Measurements from ENCODE around the gene DLK1. TPM values are rescaled to one million over a fixed set of nuclear protein-coding genes. Genes with fewer than 3 reads are reported as not detected.

The DLK1 gene
- total RNA-seq, 1 experiment from 2014 or later = 3.3 TPM

DNA sequence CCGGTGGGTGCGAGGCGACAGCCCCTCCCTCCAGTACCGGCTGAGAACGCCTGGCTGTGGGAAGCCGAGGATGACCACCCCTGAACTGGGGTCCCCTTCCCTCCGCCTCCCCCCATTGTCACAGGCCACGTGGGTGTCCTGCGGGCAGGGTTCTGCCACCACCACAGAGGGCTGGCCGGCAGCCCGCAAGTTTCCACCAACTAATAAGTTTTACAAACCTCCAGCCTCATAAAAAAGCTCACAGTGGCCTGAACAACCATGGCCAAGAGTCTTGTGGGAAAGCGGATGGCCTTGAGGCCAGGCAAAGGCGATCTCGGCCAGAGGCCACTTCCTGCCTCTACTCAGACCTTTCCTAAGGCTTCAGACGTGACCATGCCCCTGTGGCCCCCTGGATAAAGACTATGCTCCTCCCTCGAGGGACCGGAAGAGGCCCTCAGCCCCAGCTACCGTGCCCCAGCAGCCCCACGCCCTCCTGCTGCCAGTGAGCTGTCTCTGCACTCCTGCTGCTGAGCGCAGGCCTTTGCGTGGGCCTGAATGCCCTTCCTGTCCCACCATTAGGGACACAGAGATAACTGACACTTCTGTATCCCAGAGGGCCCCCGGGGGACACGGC lies 46.1 kb upstream of the DLK1 start:
- CTCF ChIA-PET = no interaction called here
- no peak overlapping the region for H3K4me3 Mint-ChIP-seq
- POLR2A ChIA-PET = no interaction called here
- no peak for TF ChIP-seq NFATC4 (CRISPR knock-in tag; IDR thresholded peaks at IDR 0.05)
- TF ChIP-seq ATF1 (CRISPR knock-in tag; IDR thresholded peaks at IDR 0.05) = no peak
- peaks cover 4% of the 10 kb centered on the region for H3K9me3 Mint-ChIP-seq
- H3K4me1 Mint-ChIP-seq = 0 out of 2 replicates have a peak, but pooled peaks cover 3% of the 10 kb centered on the region
- no peaks in the 10 kb centered on the region for H3K27me3 Mint-ChIP-seq (ENCODE audit: low read depth)
- no peak for DNase-seq (ENCODE audit: low spot score)
- no peaks in the 10 kb centered on the region for H3K36me3 Mint-ChIP-seq
- ATAC-seq = no peak
- no peak overlapping the region for H3K27ac Mint-ChIP-seq

DNA sequence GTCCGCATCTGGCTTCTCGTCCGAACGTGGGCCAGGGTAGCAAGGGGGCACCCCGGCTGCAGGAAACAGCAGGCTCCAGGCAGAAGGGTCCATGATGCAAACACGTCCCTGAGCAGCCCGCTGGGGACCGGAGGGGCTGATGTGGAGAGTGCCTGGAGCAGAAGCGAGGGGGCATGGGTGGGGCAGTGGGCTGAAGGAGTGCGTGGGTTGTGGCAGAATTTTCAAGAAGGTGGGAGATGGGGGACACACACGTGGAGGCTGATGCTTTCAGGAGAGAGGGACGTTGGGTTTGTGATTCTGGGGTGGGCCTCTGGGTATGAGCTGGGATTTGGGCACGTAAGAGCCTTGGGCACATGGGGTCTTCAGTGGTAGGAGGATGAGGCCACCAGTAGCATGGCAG lies 45.6 kb upstream of the DLK1 start:
- CTCF ChIA-PET = no interaction called here
- POLR2A ChIA-PET = interaction anchor here (0.5 kb wide), 1 partner anchor 129 kb away, joined by 3 read pairs; no protein-coding TSS in a partner anchor
- H3K4me1 Mint-ChIP-seq = 0 out of 2 replicates have a peak, but pooled peaks cover 3% of the 10 kb centered on the region
- H3K27ac Mint-ChIP-seq = no peak overlapping the region
- H3K36me3 Mint-ChIP-seq = no peaks in the 10 kb centered on the region
- peaks cover 4% of the 10 kb centered on the region for H3K9me3 Mint-ChIP-seq
- TF ChIP-seq ZNF416 (CRISPR knock-in tag; IDR thresholded peaks at IDR 0.05) = no peak
- no peak for TF ChIP-seq ZNF232 (CRISPR knock-in tag; IDR thresholded peaks at IDR 0.05)
- no peak for TF ChIP-seq TP53 (CRISPR knock-in tag; IDR thresholded peaks at IDR 0.05)
- TF ChIP-seq, protein P1, sequence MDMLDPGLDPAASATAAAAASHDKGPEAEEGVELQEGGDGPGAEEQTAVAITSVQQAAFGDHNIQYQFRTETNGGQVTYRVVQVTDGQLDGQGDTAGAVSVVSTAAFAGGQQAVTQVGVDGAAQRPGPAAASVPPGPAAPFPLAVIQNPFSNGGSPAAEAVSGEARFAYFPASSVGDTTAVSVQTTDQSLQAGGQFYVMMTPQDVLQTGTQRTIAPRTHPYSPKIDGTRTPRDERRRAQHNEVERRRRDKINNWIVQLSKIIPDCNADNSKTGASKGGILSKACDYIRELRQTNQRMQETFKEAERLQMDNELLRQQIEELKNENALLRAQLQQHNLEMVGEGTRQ (CRISPR knock-in tag; IDR thresholded peaks at IDR 0.05) = no peak
- TF ChIP-seq, protein P2, sequence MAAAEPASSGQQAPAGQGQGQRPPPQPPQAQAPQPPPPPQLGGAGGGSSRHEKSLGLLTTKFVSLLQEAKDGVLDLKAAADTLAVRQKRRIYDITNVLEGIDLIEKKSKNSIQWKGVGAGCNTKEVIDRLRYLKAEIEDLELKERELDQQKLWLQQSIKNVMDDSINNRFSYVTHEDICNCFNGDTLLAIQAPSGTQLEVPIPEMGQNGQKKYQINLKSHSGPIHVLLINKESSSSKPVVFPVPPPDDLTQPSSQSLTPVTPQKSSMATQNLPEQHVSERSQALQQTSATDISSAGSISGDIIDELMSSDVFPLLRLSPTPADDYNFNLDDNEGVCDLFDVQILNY (CRISPR knock-in tag; IDR thresholded peaks at IDR 0.05) = no peak
- H3K4me3 Mint-ChIP-seq = no peak overlapping the region
- no peak for ATAC-seq
- no peak for DNase-seq (ENCODE audit: low spot score)
- H3K27me3 Mint-ChIP-seq (ENCODE audit: low read depth) = no peaks in the 10 kb centered on the region

DNA sequence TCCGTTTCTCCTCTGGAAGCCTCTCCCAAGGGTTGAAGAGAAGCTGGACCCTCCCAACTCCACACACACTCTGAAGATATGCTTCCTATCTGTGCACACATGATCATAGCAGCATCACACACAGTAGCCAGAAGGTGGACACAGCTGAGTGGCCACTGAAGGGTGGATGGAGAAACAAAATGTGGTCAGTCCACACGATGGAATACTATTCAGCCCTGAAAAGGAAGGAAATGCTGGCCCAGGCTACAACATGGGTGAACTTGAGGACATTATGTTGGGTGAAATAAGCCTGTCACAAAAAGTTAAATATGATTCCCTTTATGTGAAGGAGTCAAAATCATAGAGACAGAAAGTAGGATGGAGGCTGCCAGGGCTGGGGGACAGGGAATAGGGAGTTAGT lies 43.9 kb upstream of the DLK1 start:
- DNase-seq (ENCODE audit: low spot score) (no peak), ATAC-seq (no peak)
- H3K9me3 Mint-ChIP-seq = peaks cover 4% of the 10 kb centered on the region
- no peaks in the 10 kb centered on the region for H3K4me1 Mint-ChIP-seq
- no peaks in the 10 kb centered on the region for H3K36me3 Mint-ChIP-seq
- no peak overlapping the region for H3K27ac Mint-ChIP-seq
- POLR2A ChIA-PET = no interaction called here
- no peak overlapping the region for H3K4me3 Mint-ChIP-seq
- TF ChIP-seq GRHL2 (CRISPR knock-in tag; IDR thresholded peaks at IDR 0.05; ENCODE audit: insufficient replicate concordance, severe bottlenecking) (no peak), NR1H2 (CRISPR knock-in tag; IDR thresholded peaks at IDR 0.05) (no peak)
- TF ChIP-seq, protein P3, sequence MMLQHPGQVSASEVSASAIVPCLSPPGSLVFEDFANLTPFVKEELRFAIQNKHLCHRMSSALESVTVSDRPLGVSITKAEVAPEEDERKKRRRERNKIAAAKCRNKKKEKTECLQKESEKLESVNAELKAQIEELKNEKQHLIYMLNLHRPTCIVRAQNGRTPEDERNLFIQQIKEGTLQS (CRISPR knock-in tag; conservative IDR thresholded peaks at IDR 0.05) = no peak
- TF ChIP-seq, protein P4, sequence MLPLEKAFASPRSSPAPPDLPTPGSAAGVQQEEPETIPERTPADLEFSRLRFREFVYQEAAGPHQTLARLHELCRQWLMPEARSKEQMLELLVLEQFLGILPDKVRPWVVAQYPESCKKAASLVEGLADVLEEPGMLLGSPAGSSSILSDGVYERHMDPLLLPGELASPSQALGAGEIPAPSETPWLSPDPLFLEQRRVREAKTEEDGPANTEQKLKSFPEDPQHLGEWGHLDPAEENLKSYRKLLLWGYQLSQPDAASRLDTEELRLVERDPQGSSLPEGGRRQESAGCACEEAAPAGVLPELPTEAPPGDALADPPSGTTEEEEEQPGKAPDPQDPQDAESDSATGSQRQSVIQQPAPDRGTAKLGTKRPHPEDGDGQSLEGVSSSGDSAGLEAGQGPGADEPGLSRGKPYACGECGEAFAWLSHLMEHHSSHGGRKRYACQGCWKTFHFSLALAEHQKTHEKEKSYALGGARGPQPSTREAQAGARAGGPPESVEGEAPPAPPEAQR (CRISPR knock-in tag; IDR thresholded peaks at IDR 0.05) = no peak
- CTCF ChIA-PET = interaction anchor here (0.9 kb wide), 1 partner anchor 27 kb away, joined by 3 read pairs; no protein-coding TSS in a partner anchor
- no peaks in the 10 kb centered on the region for H3K27me3 Mint-ChIP-seq (ENCODE audit: low read depth)

DNA sequence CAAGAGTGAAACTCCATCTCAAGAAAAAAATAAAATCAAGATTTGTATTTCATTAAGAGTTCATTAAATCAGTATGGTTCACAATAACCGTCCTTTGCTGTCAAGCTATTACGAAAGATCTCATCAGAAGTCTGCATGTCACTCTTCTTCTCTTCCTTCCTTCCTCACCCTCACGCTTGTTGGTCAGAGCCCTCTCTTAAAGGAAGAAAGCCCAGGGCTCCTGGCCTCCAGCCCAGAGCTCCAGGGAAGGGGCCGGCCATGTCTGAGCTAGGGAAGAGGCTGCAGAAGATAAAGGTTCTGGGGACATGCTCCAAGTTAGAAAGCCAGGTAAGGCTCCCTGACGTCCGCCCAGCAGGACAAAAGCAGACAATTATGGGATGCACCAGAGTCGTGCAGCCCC lies 43.1 kb upstream of the DLK1 start:
- no peaks in the 10 kb centered on the region for H3K36me3 Mint-ChIP-seq
- DNase-seq (ENCODE audit: low spot score) (no peak), ATAC-seq (no peak)
- no peaks in the 10 kb centered on the region for H3K4me1 Mint-ChIP-seq
- CTCF ChIA-PET = no interaction called here
- peaks cover 4% of the 10 kb centered on the region for H3K9me3 Mint-ChIP-seq
- H3K4me3 Mint-ChIP-seq = no peak overlapping the region
- no peaks in the 10 kb centered on the region for H3K27me3 Mint-ChIP-seq (ENCODE audit: low read depth)
- no peak overlapping the region for H3K27ac Mint-ChIP-seq
- POLR2A ChIA-PET = no interaction called here
- TF ChIP-seq SP1 (CRISPR knock-in tag; conservative IDR thresholded peaks at IDR 0.05) (no peak), ZNF416 (CRISPR knock-in tag; IDR thresholded peaks at IDR 0.05) (no peak), GRHL2 (CRISPR knock-in tag; IDR thresholded peaks at IDR 0.05; ENCODE audit: insufficient replicate concordance, severe bottlenecking) (no peak), PRRX2 (CRISPR knock-in tag; IDR thresholded peaks at IDR 0.05) (no peak), RELA (CRISPR knock-in tag; IDR thresholded peaks at IDR 0.05; ENCODE audit: borderline replicate concordance) (no peak), NR2C2 (CRISPR knock-in tag; IDR thresholded peaks at IDR 0.05) (no peak), GTF2I (CRISPR knock-in tag; conservative IDR thresholded peaks at IDR 0.05) (no peak), FOXK1 (CRISPR knock-in tag; IDR thresholded peaks at IDR 0.05) (no peak), JUN (CRISPR knock-in tag; IDR thresholded peaks at IDR 0.05) (no peak)
- TF ChIP-seq, protein P5, sequence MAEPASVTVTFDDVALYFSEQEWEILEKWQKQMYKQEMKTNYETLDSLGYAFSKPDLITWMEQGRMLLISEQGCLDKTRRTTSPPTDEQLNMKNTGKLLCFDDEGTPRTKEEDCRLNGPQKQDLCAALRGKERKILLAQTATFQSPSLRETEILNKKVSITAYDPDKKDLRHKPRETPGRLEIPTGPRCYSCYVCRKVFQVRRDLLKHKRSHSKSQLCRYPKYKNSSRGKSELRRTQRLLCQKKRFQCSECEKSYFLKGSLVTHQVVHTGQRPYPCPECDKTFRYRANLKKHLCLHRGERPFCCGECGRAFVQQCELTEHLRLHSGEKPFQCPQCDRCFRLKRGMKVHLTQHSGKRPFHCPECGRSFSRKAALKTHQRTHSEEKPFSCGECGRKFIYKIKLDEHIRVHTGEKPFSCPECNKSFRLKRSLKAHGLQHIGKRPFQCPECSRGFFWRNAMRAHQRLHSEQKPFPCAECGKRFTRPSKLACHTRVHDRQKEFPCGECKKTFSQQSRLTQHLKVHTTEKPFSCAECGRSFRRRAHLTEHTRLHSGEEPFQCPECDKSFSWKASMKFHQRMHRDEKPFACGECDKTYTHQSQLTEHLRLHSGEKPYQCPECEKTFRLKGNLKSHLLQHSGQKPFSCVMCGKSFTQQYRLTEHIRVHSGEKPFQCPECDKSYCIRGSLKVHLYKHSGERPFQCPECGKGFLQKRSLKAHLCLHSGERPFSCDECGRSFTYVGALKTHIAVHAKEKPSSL (CRISPR knock-in tag; conservative IDR thresholded peaks at IDR 0.05) = no peak
- TF ChIP-seq, protein P6, sequence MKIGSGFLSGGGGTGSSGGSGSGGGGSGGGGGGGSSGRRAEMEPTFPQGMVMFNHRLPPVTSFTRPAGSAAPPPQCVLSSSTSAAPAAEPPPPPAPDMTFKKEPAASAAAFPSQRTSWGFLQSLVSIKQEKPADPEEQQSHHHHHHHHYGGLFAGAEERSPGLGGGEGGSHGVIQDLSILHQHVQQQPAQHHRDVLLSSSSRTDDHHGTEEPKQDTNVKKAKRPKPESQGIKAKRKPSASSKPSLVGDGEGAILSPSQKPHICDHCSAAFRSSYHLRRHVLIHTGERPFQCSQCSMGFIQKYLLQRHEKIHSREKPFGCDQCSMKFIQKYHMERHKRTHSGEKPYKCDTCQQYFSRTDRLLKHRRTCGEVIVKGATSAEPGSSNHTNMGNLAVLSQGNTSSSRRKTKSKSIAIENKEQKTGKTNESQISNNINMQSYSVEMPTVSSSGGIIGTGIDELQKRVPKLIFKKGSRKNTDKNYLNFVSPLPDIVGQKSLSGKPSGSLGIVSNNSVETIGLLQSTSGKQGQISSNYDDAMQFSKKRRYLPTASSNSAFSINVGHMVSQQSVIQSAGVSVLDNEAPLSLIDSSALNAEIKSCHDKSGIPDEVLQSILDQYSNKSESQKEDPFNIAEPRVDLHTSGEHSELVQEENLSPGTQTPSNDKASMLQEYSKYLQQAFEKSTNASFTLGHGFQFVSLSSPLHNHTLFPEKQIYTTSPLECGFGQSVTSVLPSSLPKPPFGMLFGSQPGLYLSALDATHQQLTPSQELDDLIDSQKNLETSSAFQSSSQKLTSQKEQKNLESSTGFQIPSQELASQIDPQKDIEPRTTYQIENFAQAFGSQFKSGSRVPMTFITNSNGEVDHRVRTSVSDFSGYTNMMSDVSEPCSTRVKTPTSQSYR (CRISPR knock-in tag; IDR thresholded peaks at IDR 0.05) = no peak
